PC-9 (cell line): ENCODE measurements around the gene ECSIT. TPM values are rescaled to one million over a fixed set of nuclear protein-coding genes. Genes with fewer than 3 reads are reported as not detected.

Experiments
- BruUV-seq: library from RNA; stranded (reverse); fragments of 400-500 nt; replicated peaks from 2 replicates; lab custom pipeline; 2021; lab: Mats Ljungman, UMichigan
- CTCF ChIA-PET: fragments of 300-600 bp; sonication (Branson Sonifier 250); formaldehyde crosslinking; loops from one replicate; lab custom pipeline; 2022; ENCODE audit warnings: antibody characterized with exemption; lab: Charles Lee
- POLR2A ChIA-PET: fragments of 300-600 bp; sonication (Branson Sonifier 250); formaldehyde crosslinking; loops from one replicate; lab custom pipeline; 2022; ENCODE audit warnings: antibody characterized with exemption; ENCODE audit not compliant: unreplicated experiment; lab: Charles Lee
- DNase-seq, 2 experiments: peaks; one replicate each; pipeline versions ENCODE4 v3.0.0 to v3.0.0-alpha.2; 2015 to 2022; ENCODE audit warnings: mixed read lengths in 1 of 2
- H2AFZ ChIP-seq: fragments of 200-600 bp; sonication (generic); 2 replicates; pipeline ENCODE4 v1.8.1; 2017; ENCODE audit warnings: antibody characterized with exemption
- H3F3A ChIP-seq: fragments of 200-600 bp; sonication (generic); 2 replicates; pipeline ENCODE4 v1.8.1; 2017; ENCODE audit warnings: antibody characterized with exemption, mild to moderate bottlenecking, low read depth; ENCODE audit not compliant: insufficient read depth
- H3K27ac ChIP-seq: fragments of 200-600 bp; sonication (generic); 2 replicates; pipeline ENCODE4 v1.6.1; 2016; ENCODE audit warnings: mixed run types
- H3K27me3 ChIP-seq: fragments of 200-600 bp; sonication (generic); 2 replicates; pipeline ENCODE4 v1.6.1; 2016; ENCODE audit warnings: low read depth, mixed run types; ENCODE audit not compliant: insufficient read depth
- H3K36me3 ChIP-seq: fragments of 200-600 bp; sonication (generic); 2 replicates; pipeline ENCODE4 v1.6.1; 2016; ENCODE audit warnings: low read depth, mixed run types
- H3K4me1 ChIP-seq: fragments of 200-600 bp; sonication (generic); replicated peaks from 2 replicates; pipeline ENCODE4 v1.6.1; 2016; ENCODE audit warnings: mixed run types; ENCODE audit not compliant: insufficient read depth
- H3K4me2 ChIP-seq: fragments of 200-600 bp; sonication (generic); 2 replicates; pipeline ENCODE4 v1.6.1; 2017; ENCODE audit warnings: mixed run types
- H3K4me3 ChIP-seq: fragments of 200-600 bp; sonication (generic); 2 replicates; pipeline ENCODE4 v1.6.1; 2016; ENCODE audit warnings: mixed run types
- H3K79me2 ChIP-seq: fragments of 200-600 bp; sonication (generic); 2 replicates; pipeline ENCODE4 v1.6.1; 2017; ENCODE audit warnings: low read depth, mixed run types
- H3K9me2 ChIP-seq: fragments of 200-600 bp; sonication (generic); 2 replicates; pipeline ENCODE4 v1.8.1; 2017; ENCODE audit warnings: mild to moderate bottlenecking; ENCODE audit not compliant: insufficient read depth
- H3K9me3 ChIP-seq: fragments of 200-600 bp; sonication (generic); 2 replicates; pipeline ENCODE4 v1.8.1; 2016; ENCODE audit warnings: low read depth; ENCODE audit not compliant: insufficient read depth
- H4K20me1 ChIP-seq: fragments of 200-600 bp; sonication (generic); 2 replicates; pipeline ENCODE4 v1.8.1; 2017; ENCODE audit not compliant: insufficient read depth
- CTCF ChIP-seq: fragments of 200-600 bp; sonication (generic); conservative IDR thresholded peaks from 2 replicates; pipeline ENCODE4 v1.6.1; 2017; ENCODE audit warnings: mixed run types, antibody characterized with exemption, mild to moderate bottlenecking, moderate library complexity
- EZH2 ChIP-seq: fragments of 200-600 bp; sonication (generic); IDR thresholded peaks from 2 replicates; pipeline ENCODE4 v1.8.0; 2017; ENCODE audit warnings: antibody characterized with exemption, low read depth
- intact Hi-C: fragments of 100-400 bp; cut with micrococcal nuclease; formaldehyde crosslinking; loops from one replicate; pipeline ENCODE4 v1.10.0; 2022; ENCODE audit not compliant: unreplicated experiment
- total RNA-seq: library from RNA; stranded (reverse); gene quantifications from 2 replicates; pipeline ENCODE4 v1.2.3, GENCODE V29; 2021

ECSIT gene
- total RNA-seq, 1 experiment from 2014 or later, result 42.4 TPM

DNA sequence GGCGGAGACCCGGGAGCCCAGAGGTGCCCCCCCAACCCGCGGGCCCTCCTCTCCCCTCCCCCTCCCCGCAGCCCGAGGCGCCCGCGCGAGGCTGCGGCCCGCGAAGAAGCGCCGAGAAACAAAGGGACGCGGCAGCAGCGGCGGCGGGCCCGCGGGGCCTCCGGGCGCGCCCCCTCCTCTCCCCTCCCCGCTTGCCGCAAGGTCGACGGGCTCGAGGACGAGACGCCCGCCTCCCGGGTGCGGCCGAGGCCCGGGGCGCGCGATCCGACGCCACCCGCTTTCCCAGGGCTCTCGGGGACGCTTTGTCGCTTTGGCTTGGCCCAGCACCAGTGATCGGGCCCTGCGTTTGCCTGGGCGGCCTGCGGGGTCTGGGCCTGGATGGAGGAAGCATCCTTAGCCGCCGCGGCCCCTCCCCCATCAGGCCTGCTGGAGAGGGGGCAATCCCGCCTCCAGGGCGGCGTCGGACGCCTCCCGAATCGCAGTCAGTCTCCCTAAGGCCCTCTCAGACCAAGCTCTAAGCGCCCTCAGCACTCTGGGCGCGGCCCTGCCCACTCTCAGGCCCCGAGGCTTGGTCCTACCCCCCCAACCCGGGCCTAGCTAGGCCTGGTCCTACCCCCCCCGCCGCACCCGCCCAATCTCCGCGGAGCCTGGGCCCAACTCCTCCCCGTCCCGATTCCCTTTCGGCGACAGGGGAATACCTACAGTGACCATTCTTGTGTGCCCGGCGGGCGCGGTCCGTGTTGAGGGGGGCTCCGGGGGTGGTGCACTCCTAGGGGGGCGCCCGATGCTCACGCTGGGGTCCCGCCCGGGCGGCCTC, 48.8 kb downstream of the ECSIT start:
- Histone ChIP-seq H3F3A (peaks cover 29% of the 10 kb centered on the region), H3K4me1 (no peaks in the 10 kb centered on the region), H3K27ac (no peak overlapping the region), H2AFZ (no peak overlapping the region), H4K20me1 (0 out of 2 replicates have a peak, but pooled peaks cover 3% of the 10 kb centered on the region), H3K79me2 (no peaks in the 10 kb centered on the region), H3K4me2 (no peak overlapping the region), H3K36me3 (no peaks in the 10 kb centered on the region), H3K9me2 (no peaks in the 10 kb centered on the region), H3K9me3 (no peaks in the 10 kb centered on the region), H3K4me3 (no peak overlapping the region), H3K27me3 (no peaks in the 10 kb centered on the region)
- CTCF ChIA-PET, result no interaction called here
- intact Hi-C loops, result loop anchor here (5.0 kb wide), 1 partner anchor 98 kb away; the partner anchor contains the start of gene EPOR
- no TSS peak for BruUV-seq
- no peak for DNase-seq
- TF ChIP-seq EZH2, result no peak
- POLR2A ChIA-PET, result no interaction called here

DNA sequence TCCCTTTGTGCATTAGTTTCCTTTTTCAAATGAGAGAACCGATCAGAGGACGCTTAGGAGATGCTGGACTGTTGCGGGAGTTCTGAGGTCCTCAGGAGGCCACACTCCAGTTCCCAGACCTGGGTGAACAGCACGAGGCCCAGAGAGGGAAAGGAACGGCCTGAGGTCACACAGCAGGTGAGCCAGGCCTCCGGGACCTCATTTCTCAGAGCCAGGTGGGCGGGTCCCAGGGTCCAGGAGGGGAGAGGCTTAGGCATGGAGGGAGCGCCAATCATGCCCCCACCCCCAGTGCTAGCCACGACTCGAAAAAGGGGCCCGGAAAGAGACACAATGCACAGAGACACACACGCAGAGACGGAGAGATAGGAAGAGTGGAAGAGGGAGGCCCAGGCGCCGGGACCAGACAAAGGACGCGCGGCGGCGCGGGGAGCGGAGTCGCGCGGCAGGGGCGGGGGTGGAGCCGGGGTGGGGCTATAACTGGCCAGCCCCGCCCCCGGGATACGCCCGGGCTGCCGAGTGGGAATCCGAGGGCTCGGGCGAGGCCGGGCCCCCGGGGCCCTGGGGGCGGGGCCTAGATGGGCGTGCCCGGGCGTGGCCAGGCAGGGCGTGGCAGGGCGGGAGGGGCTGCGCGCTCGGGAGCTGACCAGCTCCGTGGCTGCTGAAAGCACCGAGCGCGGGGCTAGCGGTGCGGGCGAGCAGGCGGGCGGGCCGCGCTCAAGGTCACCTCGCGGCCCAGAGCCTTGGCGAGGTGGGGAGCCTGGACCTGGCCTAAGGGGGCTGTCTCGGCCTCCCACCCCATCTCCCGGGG, 49.6 kb downstream of the ECSIT start:
- peaks cover 29% of the 10 kb centered on the region for H3F3A ChIP-seq
- H4K20me1 ChIP-seq, result 0 out of 2 replicates have a peak, but pooled peaks cover 3% of the 10 kb centered on the region
- no peaks in the 10 kb centered on the region for H3K9me2 ChIP-seq
- H3K4me3 ChIP-seq, result no peak overlapping the region
- BruUV-seq, result no TSS peak
- POLR2A ChIA-PET, result no interaction called here
- H3K27ac ChIP-seq, result no peak overlapping the region
- intact Hi-C loops, result loop anchor here (5.0 kb wide), 1 partner anchor 97 kb away; the partner anchor contains the start of gene EPOR
- no peaks in the 10 kb centered on the region for H3K79me2 ChIP-seq
- H3K4me1 ChIP-seq, result no peaks in the 10 kb centered on the region
- H3K36me3 ChIP-seq, result no peaks in the 10 kb centered on the region
- H3K4me2 ChIP-seq, result no peak overlapping the region
- DNase-seq, result no peak
- H2AFZ ChIP-seq, result no peak overlapping the region
- TF ChIP-seq EZH2 (no peak), CTCF (no peak)
- no peaks in the 10 kb centered on the region for H3K27me3 ChIP-seq
- CTCF ChIA-PET, result no interaction called here
- no peaks in the 10 kb centered on the region for H3K9me3 ChIP-seq

- Histone ChIP-seq H3K36me3 (no peaks in the 10 kb centered on the region), H3K4me1 (no peaks in the 10 kb centered on the region), H2AFZ (no peak overlapping the region), H3K9me3 (no peaks in the 10 kb centered on the region), H3K79me2 (no peaks in the 10 kb centered on the region), H3K4me2 (no peak overlapping the region), H3K9me2 (no peaks in the 10 kb centered on the region), H3K27me3 (no peaks in the 10 kb centered on the region), H3K27ac (no peak overlapping the region), H3F3A (peaks cover 29% of the 10 kb centered on the region), H4K20me1 (0 out of 2 replicates have a peak, but pooled peaks cover 3% of the 10 kb centered on the region), H3K4me3 (no peak overlapping the region)
- POLR2A ChIA-PET, result no interaction called here
- CTCF ChIA-PET, result no interaction called here
- BruUV-seq, result no TSS peak
- DNase-seq, result no peak
- TF ChIP-seq EZH2 (no peak), CTCF (no peak)
- intact Hi-C loops, result loop anchor here (5.0 kb wide), 1 partner anchor 96 kb away; the partner anchor contains the start of gene EPOR
Observed at GRCh38 chr19:11478167-11479089, 50.5 kb downstream of the ECSIT start.
